ENCODE measurements around the gene PCYOX1L.

DNA sequence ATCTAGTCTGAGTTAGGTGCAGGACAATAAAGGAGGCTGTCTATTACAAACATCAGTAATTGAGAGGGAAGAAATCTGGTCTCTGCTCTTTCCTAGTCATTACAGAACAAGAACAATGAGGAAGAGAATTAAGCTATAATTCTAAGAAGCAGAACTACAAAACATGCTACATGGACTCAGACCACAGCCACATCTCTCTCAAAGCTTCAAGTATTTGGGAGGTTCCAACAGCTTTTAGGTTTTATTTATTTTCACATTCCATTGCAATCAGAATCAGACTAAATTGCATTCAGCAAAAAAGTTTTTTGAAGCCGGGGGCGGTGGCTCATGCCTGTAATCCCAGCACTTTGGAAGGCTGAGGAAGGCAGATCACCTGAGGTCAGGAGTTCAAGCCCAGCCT, 13.7 kb upstream of the PCYOX1L start:
- no peak for TF ChIP-seq POLR2A (IDR thresholded peaks at IDR 0.05; ENCODE audit: low read depth, low read length)
- no peak for TF ChIP-seq POLR2AphosphoS5 (IDR thresholded peaks at IDR 0.05; ENCODE audit: low read depth, low read length)
- TF ChIP-seq TAF1 (IDR thresholded peaks at IDR 0.05; ENCODE audit: borderline replicate concordance, low read depth, low read length), result no peak

All from GM12892 (cell line).